CD14-positive monocyte (primary cell): ENCODE data around the gene CASP3. TPM values are rescaled to one million over a fixed set of nuclear protein-coding genes. Genes with fewer than 3 reads are reported as not detected.
"Not testable (repeated sequence)": the region's sequence is repeated elsewhere in the genome, so short reads cannot be mapped to it uniquely, and the experiment has no call there.

Experiments
- DNase-seq, 3 donors: peaks; one replicate each; pipeline ENCODE4 v3.0.0-alpha.2; 2011 to 2022
- H2AFZ ChIP-seq: 2 replicates; pipeline ENCODE4 v1.6.0; 2012; ENCODE audit warnings: mild to moderate bottlenecking, low read depth, low read length, inconsistent platforms; ENCODE audit not compliant: insufficient read depth, poor library complexity, severe bottlenecking
- H3K27ac ChIP-seq, 2 donors: 1 replicate in 1 of 2; 2 replicates in 1 of 2; pipeline ENCODE4 v1.5.1; 2012 to 2013; ENCODE audit warnings: low read length in 2 of 2, control low read depth in 1 of 2, inconsistent platforms in 1 of 2, low read depth in 1 of 2, mild to moderate bottlenecking in 1 of 2
- H3K27me3 ChIP-seq, 2 donors: one replicate each; pipeline versions ENCODE4 v1.6.0 to v1.6.1; 2011 to 2013; ENCODE audit warnings: low read length in 2 of 2; ENCODE audit not compliant: control insufficient read depth in 2 of 2, insufficient read depth in 2 of 2
- H3K36me3 ChIP-seq, 2 donors: replicated peaks in 1 of 2; 1 replicate in 1 of 2; 2 replicates in 1 of 2; pipeline versions ENCODE4 v1.5.1 to v1.6.1; 2012 to 2013; ENCODE audit warnings: low read length in 2 of 2, control low read depth in 1 of 2, inconsistent platforms in 1 of 2, mild to moderate bottlenecking in 1 of 2; ENCODE audit not compliant: insufficient read depth in 2 of 2, control insufficient read depth in 1 of 2
- H3K4me1 ChIP-seq, 2 donors: 1 replicate in 1 of 2; 2 replicates in 1 of 2; pipeline versions ENCODE4 v1.5.1 to v1.6.1; 2012 to 2013; ENCODE audit warnings: low read length in 2 of 2, control low read depth in 1 of 2, inconsistent platforms in 1 of 2, mild to moderate bottlenecking in 1 of 2, moderate library complexity in 1 of 2; ENCODE audit not compliant: insufficient read depth in 2 of 2, control insufficient read depth in 1 of 2
- H3K4me2 ChIP-seq: replicated peaks from 2 replicates; pipeline ENCODE3; 2012; ENCODE audit warnings: low read length, moderate library complexity, mild to moderate bottlenecking; ENCODE audit not compliant: poor library complexity, severe bottlenecking; ENCODE audit errors: extremely low read depth
- H3K4me3 ChIP-seq, 3 experiments: fragments of 200-600 bp in 1 of 3; sonication (generic) in 1 of 3; replicated peaks in 1 of 3; 1 replicate in 2 of 3; 2 replicates in 1 of 3; pipeline ENCODE4 v1.5.1; 2011 to 2013; ENCODE audit warnings: low read length in 3 of 3, mild to moderate bottlenecking in 3 of 3, control low read depth in 2 of 3, low read depth in 2 of 3, inconsistent platforms in 1 of 3, moderate library complexity in 1 of 3
- H3K79me2 ChIP-seq: 2 replicates; pipeline ENCODE4 v1.6.0; 2012; ENCODE audit warnings: mild to moderate bottlenecking, control low read depth, inconsistent platforms, low read length, moderate library complexity; ENCODE audit not compliant: insufficient read depth
- H3K9ac ChIP-seq: 2 replicates; pipeline ENCODE4 v1.6.0; 2017; ENCODE audit warnings: low read length, mild to moderate bottlenecking; ENCODE audit not compliant: insufficient read depth, poor library complexity, severe bottlenecking
- H3K9me3 ChIP-seq, 2 donors: replicated peaks in 1 of 2; 1 replicate in 1 of 2; 2 replicates in 1 of 2; pipeline versions ENCODE4 v1.5.1 to v1.6.1; 2012 to 2013; ENCODE audit warnings: low read length in 2 of 2, control low read depth in 1 of 2; ENCODE audit not compliant: control insufficient read depth in 1 of 2, insufficient read depth in 1 of 2
- H4K20me1 ChIP-seq: 2 replicates; pipeline ENCODE4 v1.6.0; 2012; ENCODE audit warnings: mild to moderate bottlenecking, low read length, control low read depth, moderate library complexity; ENCODE audit not compliant: insufficient read depth
- H3K27ac Mint-ChIP-seq, 7 donors: one replicate each; pipeline ENCODE4 v1.8.0; 2020; ENCODE audit warnings: mild to moderate bottlenecking in 7 of 7, mixed read lengths in 7 of 7, moderate library complexity in 6 of 7, inconsistent platforms in 2 of 7
- H3K27me3 Mint-ChIP-seq, 3 donors: one replicate each; pipeline ENCODE4 v1.8.0; 2021 to 2022; ENCODE audit warnings: low read depth in 3 of 3, mild to moderate bottlenecking in 3 of 3, mixed read lengths in 3 of 3, moderate library complexity in 3 of 3, inconsistent platforms in 1 of 3
- H3K36me3 Mint-ChIP-seq, 2 donors: one replicate each; pipeline ENCODE4 v1.8.0; 2020; ENCODE audit warnings: mixed read lengths in 2 of 2, inconsistent platforms in 1 of 2, mild to moderate bottlenecking in 1 of 2
- H3K4me1 Mint-ChIP-seq: one replicate; pipeline ENCODE4 v1.8.0; 2020; ENCODE audit warnings: mild to moderate bottlenecking, mixed read lengths
- H3K4me3 Mint-ChIP-seq, 2 donors: one replicate each; pipeline ENCODE4 v1.8.0; 2020; ENCODE audit warnings: mild to moderate bottlenecking in 2 of 2, mixed read lengths in 2 of 2, moderate library complexity in 1 of 2
- H3K9me3 Mint-ChIP-seq, 7 donors: one replicate each; pipeline ENCODE4 v1.8.0; 2020 to 2022; ENCODE audit warnings: mixed read lengths in 7 of 7, mild to moderate bottlenecking in 6 of 7, moderate library complexity in 6 of 7, inconsistent platforms in 2 of 7
- WGBS: methylation state at CpG from one replicate; pipeline ENCODE4 v1.1.5; 2013; ENCODE audit warnings: missing lambda C conversion rate; ENCODE audit not compliant: insufficient coverage; 5-methylcytosine and 5-hydroxymethylcytosine counted together
- intact Hi-C, 2 donors: fragments of 100-400 bp; cut with micrococcal nuclease; formaldehyde crosslinking; loops; one replicate each; pipeline versions ENCODE4 v1.15.0 to v1.15.1; 2023
- polyA plus RNA-seq, 3 donors: library from polyadenylated mRNA; depleted of rRNA in 1 of 3; unstranded in 2 of 3; stranded (reverse) in 1 of 3; fragments of 300-500 nt in 2 of 3; fragments of >200 nt in 1 of 3; fragmentation: Illumina TruSeq in 2 of 3; gene quantifications; 1 replicate in 2 of 3; 2 replicates in 1 of 3; pipeline ENCODE4 v1.2.3, GENCODE V29; 2012 to 2021
- TF ChIP-seq, protein P1 (sequence below): fragments of 200-600 bp; IDR thresholded peaks from one replicate; pipeline ENCODE4 v1.8.0; 2022; ENCODE audit warnings: antibody characterized with exemption, mild to moderate bottlenecking

Gene CASP3
- polyA plus RNA-seq, 3 donors = 6.7 to 11.3 (median 11.1) TPM

DNA sequence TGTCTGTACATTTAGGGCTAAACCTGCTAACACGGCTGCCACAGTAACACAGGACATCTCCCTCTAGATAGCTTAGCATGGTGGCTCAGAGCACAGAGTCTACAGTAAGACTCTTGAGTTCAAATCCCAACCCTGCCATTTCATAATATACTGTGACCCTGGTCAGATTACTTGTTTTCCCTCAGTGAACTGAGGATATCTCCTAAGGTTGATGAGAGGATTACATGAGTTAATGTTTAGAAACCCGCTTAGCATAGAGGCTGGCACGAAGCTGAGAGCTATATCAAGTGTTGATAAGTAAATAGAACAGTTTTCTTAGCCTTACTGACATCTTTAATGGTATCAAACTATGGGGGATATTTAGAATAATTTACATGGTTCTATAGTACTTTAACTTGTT, 37.2 kb downstream of the CASP3 start:
- Mint-ChIP-seq H3K27ac (no peak overlapping the region), H3K9me3 (peaks cover 7 to 14% (median 10%) of the 10 kb centered on the region in 7 donors), H3K27me3 (peaks cover 0 to 2% (median 2%) of the 10 kb centered on the region in 3 donors), H3K36me3 (no peaks in the 10 kb centered on the region), H3K4me1 (peaks cover 15% of the 10 kb centered on the region), H3K4me3 (no peak overlapping the region)
- Histone ChIP-seq H3K4me1 (peaks cover 6 to 8% of the 10 kb centered on the region in 2 donors), H4K20me1 (no peaks in the 10 kb centered on the region), H3K9ac (no peak overlapping the region), H2AFZ (no peak overlapping the region), H3K4me2 (no peak overlapping the region), H3K27me3 (no peaks in the 10 kb centered on the region), H3K9me3 (peaks cover 9 to 14% of the 10 kb centered on the region in 2 donors), H3K36me3 (no peaks in the 10 kb centered on the region), H3K4me3 (no peak overlapping the region), H3K79me2 (no peaks in the 10 kb centered on the region), H3K27ac (no peak overlapping the region)
- WGBS = 100% methylated on average over 1 of the region's 3 CpGs
- TF ChIP-seq, protein P1, sequence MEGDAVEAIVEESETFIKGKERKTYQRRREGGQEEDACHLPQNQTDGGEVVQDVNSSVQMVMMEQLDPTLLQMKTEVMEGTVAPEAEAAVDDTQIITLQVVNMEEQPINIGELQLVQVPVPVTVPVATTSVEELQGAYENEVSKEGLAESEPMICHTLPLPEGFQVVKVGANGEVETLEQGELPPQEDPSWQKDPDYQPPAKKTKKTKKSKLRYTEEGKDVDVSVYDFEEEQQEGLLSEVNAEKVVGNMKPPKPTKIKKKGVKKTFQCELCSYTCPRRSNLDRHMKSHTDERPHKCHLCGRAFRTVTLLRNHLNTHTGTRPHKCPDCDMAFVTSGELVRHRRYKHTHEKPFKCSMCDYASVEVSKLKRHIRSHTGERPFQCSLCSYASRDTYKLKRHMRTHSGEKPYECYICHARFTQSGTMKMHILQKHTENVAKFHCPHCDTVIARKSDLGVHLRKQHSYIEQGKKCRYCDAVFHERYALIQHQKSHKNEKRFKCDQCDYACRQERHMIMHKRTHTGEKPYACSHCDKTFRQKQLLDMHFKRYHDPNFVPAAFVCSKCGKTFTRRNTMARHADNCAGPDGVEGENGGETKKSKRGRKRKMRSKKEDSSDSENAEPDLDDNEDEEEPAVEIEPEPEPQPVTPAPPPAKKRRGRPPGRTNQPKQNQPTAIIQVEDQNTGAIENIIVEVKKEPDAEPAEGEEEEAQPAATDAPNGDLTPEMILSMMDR = no peak
- no peak for DNase-seq
- intact Hi-C loops = no loop called here

DNA sequence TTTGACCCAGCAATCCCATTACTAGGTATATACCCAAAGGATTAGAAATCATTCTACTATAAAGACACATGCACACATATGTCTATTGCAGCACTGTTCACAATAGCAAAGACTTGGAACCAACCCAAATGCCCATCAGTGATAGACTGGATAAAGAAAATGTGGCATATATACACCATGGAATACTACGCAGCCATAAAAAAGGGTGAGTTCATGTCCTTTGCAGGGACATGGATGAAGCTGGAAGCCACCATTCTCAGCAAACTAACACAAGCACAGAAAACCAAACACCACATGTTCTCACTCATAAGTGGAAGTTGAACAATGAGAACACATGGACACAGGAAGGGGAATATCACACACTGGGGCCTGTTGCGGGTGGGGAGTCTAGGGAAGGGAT, 41.8 kb downstream of the CASP3 start:
- H2AFZ ChIP-seq, intact Hi-C loops, H4K20me1 ChIP-seq, H3K27ac Mint-ChIP-seq, H3K36me3 Mint-ChIP-seq, H3K79me2 ChIP-seq, H3K9ac ChIP-seq, H3K27me3 ChIP-seq, H3K4me3 Mint-ChIP-seq, H3K9me3 ChIP-seq, H3K36me3 ChIP-seq, H3K4me2 ChIP-seq, H3K4me1 Mint-ChIP-seq, H3K27ac ChIP-seq, H3K4me1 ChIP-seq, H3K4me3 ChIP-seq, H3K27me3 Mint-ChIP-seq, DNase-seq: not testable (repeated sequence)
- WGBS = no CpG with 5 or more reads among the region's 2 CpGs
- H3K9me3 Mint-ChIP-seq = peaks cover 17 to 36% (median 25%) of the 10 kb centered on the region in 7 donors

DNA sequence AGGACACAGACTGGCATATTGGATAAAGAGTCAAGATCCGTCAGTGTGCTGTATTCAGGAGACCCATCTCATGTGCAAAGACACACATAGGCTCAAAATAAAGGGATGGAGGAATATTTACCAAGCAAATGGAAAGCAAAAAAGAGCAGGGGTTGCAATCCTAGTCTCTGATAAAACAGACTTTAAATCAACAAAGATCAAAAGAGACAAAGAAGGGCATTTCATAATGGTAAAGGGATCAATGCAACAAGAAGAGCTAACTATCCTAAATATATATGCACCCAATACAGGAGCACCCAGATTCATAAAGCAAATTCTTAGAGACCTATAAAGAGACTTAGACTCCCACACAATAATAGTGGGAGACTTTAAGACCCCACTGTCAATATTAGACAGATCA, 46.4 kb downstream of the CASP3 start:
- H3K27ac ChIP-seq, intact Hi-C loops, H3K9ac ChIP-seq, H4K20me1 ChIP-seq, H3K27ac Mint-ChIP-seq, H3K4me2 ChIP-seq, H3K9me3 ChIP-seq, H3K4me3 Mint-ChIP-seq, H3K36me3 Mint-ChIP-seq, H3K27me3 ChIP-seq, H3K4me1 Mint-ChIP-seq, H3K36me3 ChIP-seq, H3K4me3 ChIP-seq, H3K27me3 Mint-ChIP-seq, H2AFZ ChIP-seq, H3K79me2 ChIP-seq, DNase-seq, H3K4me1 ChIP-seq: not testable (repeated sequence)
- WGBS = no CpG with 5 or more reads among the region's 1 CpG
- H3K9me3 Mint-ChIP-seq = peaks cover 17 to 39% (median 27%) of the 10 kb centered on the region in 7 donors

DNA sequence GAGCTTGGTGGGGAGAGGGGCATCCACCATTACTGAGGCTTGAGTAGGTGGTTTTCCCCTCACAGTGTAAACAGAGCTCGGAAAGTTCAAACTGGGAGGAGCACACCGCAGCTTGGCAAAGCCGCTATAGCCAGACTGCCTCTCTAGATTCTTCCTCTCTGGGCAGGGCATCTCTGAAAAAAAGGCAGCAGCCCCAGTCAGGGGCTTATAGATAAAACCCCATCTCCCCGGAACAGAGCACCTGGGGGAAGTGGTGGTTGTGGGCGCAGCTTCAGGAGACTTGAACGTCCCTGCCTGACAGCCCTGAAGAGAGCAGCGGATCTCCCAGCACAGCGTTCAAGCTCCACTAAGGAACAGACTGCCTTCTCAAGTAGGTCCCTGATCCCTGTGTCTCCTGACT, 48.3 kb downstream of the CASP3 start:
- H3K36me3 Mint-ChIP-seq, H3K9me3 ChIP-seq, H3K4me2 ChIP-seq, intact Hi-C loops, H4K20me1 ChIP-seq, DNase-seq, H2AFZ ChIP-seq, H3K4me1 Mint-ChIP-seq, H3K9ac ChIP-seq, H3K4me3 ChIP-seq, H3K27ac Mint-ChIP-seq, H3K27me3 ChIP-seq, H3K4me3 Mint-ChIP-seq, H3K79me2 ChIP-seq, H3K36me3 ChIP-seq, H3K27me3 Mint-ChIP-seq, H3K27ac ChIP-seq, H3K4me1 ChIP-seq: not testable (repeated sequence)
- WGBS = 83% methylated on average over 4 of the region's 8 CpGs
- H3K9me3 Mint-ChIP-seq = peaks cover 17 to 32% (median 25%) of the 10 kb centered on the region in 7 donors
